NAMALWA (cell line): ENCODE results near the gene MAJIN.
"Not testable (repeated sequence)": the region's sequence is repeated elsewhere in the genome, so short reads cannot be mapped to it uniquely, and the experiment has no call there.

Experiments
- DNase-seq: peaks from one replicate; pipeline ENCODE4 v3.0.0-alpha.2; 2015; ENCODE audit warnings: low spot score

MAJIN gene, protein sequence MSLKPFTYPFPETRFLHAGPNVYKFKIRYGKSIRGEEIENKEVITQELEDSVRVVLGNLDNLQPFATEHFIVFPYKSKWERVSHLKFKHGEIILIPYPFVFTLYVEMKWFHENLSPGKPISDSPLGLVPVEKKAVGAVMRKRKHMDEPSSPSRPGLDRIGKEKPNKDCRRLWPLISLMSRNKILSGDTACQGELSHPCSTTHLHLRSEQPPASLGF

DNA sequence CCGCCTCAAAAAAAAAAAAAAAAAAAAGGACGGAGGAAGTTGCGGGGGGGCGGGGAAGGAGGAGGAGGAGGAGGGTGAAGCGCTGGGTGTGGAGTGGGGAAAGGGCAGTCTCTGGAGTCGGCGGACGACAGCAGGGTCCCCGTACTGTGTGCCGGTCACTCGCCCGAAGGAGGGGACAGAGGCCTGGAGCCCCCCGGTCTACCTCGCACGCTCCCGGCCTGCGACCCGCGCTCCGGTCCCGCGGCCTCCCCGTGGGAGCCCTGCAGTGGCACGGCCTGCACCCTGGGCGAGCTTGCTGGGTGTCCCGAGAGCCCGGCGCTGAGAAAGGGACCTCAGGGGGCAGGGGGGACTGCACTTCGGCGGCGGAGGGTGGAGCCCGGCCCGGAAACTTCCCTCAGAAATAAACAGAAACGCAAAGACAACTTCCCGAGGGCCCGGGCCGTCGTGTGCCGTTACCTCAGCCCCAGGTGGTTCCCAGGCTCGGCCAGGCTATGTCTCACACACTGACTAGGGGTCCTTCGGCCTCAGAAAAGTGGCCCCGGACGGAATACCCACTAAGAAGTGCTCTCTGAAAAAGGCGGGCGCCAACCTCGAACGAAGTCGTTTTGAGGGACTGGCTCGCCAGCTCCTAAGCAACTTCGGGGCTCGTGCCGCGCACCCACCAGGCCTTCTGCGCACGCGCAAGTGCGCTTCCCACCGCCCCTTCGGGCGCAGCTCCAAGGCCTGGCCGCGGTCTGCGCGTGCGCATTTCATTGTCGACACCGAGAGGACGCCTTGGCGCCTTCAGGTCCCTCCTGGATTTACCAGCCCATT is at the start of gene MAJIN:
TSS of gene MAJIN (minus strand) at position 688 of the 813 bp plus-strand sequence. CDS start 12,703 bp downstream, outside the sequence.
- no peak for DNase-seq

DNA sequence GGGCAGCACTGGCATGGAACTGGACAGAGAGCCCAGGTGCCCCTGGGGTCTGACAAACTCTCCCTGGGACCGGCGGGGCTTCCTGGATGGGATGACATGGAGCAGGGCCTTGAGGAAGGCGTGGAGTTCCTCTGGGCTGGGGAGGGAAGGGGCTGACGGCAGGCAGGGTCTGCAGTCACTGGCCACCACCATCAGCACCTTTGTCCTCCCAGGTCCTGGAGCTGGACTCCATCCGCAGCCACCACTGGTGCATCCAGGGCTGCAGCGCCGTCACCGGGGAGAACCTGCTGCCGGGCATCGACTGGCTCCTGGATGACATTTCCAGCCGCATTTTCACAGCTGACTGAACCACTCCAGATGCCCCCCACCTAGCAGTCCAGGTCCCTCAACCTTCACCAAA is 49.6 kb upstream of the MAJIN start:
- no peak for DNase-seq

DNA sequence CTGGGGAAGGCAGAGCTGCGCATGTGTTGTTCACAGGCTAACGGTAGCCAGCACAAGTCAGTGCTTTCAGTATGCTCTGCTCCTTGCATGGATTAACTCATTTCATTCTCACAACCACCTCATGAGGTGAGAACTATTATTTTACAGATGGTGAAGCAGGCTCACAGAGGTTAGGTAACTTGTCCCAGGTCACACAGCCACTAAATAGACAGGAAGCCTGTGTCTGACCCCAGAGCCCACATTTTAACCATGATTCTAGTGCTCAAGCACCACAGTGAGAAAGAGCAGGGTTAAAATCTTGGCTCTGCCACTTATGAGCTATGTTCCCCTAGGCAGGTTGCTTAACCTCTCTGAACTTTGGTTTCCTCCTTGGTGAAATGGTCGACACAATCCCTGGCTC is 49.1 kb upstream of the MAJIN start:
- DNase-seq, result no peak

DNA sequence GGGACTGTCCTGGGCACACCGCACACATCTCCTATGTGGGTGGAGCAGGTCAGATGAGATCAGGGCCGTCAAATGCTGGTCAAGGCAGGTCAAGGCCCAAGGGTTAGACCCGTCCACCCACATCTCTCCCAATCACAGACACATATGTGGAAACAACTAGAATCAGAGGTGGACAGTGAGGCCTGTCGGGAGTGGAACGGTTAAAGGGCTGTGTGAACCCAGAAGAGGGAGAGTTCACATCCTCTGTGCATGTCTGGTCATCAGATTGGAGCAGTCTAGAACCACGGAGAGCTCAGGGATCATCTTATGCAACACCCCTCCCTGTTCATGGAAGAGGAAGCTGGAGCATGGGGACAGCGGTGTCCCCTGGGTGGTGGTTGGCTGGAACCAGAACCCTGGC is 47.9 kb upstream of the MAJIN start:
- DNase-seq, result no peak

DNA sequence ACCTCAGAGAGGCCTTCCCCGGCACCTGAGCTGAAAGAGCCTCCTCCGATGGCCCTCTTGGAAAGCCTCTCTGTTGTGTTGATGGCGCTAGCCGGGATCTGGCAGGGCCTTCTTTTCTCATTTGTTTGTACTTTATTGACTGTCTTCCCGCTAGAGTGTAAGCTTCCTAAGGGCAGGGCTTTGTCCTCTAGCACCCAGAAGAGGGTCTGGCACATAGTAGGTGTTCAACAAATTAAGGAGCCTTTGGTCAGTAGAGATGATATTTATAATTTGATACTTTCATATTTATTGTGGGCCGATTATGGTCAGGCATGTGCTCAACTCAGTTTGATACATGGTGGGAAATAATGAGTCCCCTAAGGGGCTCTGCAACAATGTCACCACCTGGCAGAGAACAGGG is 46.0 kb upstream of the MAJIN start:
- no peak for DNase-seq

DNA sequence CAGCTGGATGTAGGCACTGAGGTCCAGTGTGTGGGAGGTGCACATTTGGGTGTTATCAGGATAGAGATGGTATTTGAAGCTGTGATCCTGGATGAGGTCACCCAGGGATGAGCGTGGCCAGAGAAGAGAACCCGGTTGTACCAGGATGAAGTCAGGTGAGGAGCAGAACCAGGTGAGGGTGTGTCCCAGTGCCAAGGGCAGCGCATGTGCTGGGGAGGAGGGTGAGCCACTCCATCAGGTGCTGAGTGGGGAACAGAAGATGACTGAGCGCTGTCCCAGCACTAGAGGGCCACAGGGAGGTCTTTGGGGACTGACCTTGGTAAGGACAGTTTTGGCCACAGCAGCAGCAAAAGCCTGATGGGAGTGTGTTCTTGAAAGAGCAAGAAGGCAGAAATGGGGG is 44.8 kb upstream of the MAJIN start:
- no peak for DNase-seq

DNA sequence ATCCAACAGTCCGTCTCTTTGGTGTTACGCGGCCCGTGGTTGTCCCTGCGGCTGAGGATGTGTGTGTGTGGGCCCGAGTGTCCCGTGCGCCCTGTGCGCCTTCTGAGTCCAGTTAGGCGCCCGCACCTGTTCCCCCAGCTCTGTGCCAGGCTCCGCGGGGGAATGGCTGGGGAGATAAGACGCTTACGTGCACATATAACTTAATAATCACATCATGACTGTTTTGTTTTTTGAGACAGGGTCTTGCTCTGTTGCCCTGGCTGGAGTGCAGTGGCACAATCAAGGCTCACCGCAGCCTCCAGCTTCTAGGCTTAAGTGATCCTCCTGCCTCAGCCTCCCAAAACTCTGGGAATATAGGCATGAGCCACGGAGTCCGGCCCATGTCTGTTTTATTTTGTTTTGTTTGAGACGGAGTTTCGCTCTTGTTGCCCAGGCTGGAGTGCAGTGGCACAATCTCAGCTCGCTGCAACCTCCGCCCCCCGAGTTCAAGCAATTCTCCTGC is 42.9 kb upstream of the MAJIN start:
- no peak for DNase-seq

DNA sequence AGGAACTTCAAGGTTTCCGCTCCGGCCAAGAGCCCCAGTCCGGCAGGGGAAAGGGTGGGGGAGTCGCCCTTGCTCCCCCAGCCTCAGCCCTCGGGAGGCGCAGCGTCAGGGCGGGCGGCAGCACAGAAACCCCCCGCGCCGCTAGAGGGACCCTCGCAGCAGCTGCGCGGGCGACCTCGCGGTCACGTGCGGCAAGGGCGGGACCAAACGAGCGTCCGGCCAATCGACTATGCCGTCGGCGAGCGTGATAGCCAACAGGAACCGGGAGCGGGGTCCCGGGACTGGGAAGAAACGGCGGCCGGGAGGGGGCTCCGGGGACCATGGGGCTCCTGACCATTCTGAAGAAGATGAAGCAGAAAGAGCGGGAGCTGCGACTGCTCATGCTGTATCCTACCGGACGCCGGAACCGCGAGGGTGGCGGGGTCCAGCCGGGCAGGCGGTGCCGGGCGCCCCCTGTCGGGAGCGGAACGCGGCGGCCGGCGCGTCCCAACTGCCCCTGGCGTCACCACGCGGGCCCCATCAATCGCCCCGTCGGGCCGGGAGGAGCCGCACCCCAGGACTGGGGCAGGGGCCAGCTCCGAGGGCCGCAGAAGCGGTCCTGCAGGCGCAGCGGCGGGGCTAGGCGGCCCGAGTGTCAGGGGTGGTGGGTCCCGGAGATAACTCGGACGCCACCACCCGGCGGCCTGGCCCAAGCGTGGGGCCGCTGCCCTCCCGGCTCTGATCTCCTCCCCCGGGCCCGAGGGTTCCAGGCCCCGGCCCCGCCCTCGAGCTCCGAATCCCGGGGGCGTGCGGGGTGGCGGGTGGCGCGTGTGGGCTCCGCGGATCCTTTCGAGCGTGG is 42.2 kb upstream of the MAJIN start, which contains the start of gene ARL2:
TSS of gene ARL2 (plus strand) at position 273 of the 838 bp plus-strand sequence. CDS start at position 321, 48 bp downstream.
- DNase-seq, result peak; percentile 93

DNA sequence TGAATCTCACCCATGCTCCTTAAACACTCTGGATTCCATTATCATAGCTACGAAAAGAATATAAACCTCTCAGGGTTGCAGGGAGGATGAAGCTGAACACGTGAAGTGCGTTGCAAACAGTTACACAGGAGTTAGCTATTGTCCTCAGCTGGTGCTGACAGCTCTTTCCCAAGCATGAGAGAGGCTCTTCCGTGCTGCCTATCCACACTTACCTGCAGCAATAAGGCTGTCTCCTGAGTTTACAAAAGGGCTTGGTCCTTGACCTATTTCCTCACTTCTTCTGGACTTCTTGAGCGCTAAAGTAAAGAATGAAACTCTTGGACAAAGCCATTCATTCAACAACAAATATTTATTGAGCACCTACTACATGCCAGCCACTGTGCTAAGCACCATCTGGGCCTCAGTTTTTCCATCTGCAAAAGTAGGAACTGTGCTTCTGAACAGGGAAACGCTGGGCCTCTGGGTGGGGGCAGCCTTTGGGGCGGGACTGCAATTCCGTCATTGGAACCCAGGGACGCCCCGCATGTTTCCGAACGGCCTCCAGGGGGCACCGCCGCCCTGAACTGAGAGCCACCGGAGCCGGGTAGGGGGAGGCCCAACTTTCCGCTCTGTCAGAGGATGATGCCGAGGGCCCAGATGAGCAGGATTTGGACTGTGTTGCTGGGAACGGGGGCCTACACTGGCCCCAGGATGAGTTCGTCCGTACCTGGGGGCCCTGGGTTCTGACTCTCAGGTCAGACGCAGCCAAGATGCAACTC is 41.4 kb upstream of the MAJIN start:
- DNase-seq, result peak; percentile 94

DNA sequence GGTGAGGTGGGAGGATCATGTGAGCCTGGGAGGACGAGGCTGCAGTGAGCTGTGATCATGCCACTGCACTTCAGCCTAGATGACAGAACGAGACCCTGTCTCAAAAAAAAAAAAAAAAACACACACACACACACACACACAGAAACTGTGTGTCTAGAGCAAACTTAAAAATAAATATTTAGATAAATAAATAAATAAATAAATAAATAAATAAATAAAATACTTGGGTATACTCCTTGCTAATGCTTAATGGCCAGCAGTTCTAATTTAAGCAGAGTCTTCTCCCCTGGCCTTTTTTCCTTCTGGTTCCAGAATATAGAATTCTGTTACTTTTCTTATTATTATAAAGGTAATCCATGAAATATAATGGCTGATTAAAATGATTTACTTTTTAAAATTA is 37.0 kb upstream of the MAJIN start:
- no peak for DNase-seq

DNA sequence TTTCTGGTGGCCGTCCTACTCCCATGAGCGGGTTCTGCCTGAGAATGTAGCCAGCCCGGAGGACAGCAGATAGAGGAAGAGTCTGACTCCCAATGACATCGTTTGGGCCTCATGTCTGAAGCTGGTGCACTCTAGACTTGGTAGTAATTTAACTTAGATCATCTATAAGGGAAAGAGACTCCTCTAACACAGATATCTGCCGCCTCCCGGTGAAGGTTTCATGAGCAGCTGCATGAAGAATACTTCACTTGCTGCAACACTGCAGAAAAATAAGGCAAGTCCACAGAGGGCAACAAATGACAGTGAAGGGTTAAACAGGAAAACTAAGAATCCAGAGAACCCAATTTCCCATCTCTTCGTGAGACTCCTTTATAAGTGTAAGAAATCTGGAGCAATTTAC is 36.1 kb upstream of the MAJIN start:
- DNase-seq, result no peak

DNA sequence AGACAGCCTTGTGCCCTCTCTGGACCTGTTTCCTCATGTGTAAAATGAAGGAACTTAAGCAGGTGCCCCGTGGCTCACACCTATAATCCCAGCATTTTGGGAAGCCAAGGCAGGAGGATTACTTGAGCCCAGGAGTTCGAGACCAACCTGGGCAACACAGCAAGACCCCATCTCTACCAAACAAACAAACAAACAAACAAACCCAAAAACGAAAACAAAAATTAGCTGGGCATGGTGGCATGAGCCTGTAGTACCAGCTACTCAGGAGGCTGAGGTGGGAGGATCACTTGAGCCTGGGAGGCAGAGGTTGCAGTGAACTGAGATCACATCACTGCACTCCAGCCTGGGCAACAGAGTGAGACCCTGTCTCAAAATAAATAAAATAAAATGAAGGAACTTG is 32.1 kb upstream of the MAJIN start:
- DNase-seq, result not testable (repeated sequence)

DNA sequence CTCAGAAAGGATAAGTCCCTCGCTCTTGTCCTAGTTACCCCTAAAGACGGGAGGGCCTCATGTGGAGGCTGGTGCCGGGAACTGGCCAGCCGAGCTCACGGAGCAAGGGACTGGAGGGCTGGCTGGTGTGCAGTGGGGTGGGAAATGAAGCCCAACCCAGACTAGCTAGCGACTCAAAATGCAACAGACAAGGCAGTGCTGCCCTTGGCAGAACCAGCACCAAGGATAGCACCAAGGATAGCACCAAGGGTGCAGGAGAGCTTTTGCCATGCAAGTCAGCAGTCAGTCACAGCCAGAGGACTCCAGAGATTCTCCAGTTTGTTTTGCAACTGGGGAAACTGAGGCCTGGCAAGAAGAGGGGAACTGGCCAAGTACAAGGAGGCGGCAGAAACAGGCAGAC is 31.4 kb upstream of the MAJIN start:
- DNase-seq, result no peak

DNA sequence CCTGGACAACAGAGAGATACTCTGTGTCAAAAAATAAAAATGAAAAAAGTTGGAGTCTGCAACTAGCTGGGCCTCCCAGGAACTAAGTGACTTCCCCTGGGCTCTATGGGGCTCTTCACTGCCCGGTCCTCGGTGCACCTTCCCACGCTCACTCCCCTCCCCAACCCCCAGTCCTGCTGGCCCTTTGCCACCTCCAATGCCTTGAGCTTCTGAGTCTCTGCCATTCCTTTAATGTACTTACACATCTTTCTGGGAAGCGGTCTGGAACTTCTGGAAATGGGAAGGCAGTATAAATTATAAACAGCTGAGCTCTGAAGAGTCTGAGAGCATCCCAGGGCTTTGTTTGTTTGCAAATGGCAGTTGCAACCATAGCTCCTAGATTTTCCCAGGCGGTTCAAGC is 30.8 kb upstream of the MAJIN start:
- DNase-seq, result no peak

DNA sequence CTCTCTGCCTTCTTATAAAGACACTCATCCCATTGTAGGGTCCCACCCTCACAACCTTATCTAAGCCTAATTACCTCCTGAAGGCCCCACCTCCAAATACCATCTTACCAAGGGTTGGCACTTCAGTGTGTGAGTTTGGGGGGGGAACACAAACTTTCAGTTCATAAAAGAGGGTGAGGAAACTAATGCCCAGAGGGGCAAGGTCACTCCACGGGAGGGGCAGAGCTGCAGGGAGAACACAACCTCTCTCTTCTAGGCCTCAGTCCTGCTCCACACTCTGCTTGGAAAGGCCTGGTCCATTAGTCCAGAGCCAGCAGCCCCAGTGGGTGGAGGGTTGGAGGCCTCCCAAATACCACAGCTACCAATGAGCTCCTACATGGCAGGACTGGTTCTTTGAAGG is 27.6 kb upstream of the MAJIN start:
- no peak for DNase-seq

DNA sequence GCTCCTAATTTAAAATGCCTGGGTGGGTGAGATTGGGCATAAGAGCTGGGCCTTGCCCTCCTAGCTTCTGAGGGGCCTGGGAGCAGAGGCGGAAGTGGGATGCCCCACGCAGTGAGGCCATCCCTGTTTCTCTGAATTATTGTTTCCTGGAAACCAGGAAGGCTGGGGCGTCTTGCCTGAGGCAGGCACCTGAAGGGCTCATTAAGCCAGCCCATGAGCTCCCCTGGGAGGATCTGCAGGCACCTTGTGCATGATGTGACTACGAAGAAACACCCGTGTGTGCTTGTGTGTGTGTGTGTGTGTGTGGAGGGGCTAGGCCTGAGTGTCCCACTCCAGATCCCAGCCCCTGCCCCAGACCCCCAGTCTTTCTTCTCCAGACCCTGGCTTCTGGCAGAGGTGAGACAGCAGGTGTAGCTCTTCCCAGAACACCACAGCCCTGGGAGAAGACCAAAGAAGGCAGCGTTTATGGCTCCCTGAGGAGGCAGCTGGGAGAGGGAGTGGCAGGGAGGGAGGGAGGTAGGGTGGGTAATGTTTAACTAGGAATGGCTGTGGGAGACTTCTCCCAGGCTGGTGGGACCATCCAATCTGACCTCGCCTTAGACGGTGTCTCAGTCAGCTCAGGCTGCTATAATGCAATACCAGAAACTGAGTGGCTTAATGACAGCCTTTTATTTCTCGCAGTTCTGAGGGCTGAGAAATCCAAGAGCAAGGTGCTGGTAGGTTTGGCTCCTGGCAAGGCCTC is 27.0 kb upstream of the MAJIN start:
- DNase-seq, result no peak

DNA sequence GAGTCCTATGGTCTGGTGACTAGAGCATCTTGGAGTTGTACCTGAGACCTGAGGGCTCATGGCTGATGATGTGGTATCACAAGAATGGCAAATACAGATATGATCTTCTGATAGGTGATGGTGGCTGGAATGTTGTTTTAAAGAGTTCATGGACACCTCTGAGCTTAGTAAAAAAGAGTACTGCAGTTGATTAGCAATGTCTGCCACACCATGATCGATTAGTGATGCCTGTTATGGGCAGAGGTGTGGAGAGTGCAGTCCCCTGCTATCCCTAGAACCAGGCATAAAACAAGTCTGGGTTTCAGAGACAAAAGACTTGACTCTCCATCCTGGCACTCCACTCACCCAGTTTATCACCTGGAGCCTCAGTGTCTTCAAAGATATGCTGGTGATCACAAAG is 26.2 kb upstream of the MAJIN start:
- no peak for DNase-seq

DNA sequence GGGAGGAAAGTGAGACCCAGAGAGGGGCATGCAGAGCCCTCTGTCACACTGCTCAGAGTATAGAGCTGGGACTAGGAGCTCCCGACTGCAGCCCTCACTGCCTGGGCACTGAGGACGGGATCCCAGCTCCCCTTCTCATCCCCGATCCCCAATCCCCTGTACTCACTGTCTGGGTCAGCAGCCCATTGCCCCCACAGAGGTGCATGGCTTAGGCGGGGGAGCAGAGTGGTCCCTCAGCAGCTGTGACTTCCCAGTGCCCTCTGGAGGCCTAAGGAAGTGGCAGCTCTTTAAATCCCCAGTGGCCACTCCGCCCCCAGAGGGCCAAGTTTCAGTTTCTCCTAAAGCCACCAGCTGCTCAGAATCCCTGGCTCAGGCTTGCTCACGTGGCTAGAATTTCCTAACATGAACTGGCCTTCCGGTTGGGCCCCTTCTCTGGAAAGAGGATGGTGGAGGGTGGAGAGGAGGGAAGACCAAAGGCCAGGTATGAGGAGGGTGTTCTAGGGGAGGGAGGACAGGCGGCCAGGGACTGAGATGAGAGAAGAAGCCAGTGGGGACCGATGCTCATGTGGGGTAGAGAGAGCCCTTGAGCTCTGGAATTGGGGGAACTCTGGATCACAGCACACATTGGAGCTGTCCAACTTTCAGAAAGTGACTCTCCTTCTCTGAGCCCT is 24.9 kb upstream of the MAJIN start, which contains the start of gene BATF2:
TSS of gene BATF2 (minus strand) at position 262 of the 671 bp plus-strand sequence. CDS start at position 205, 57 bp downstream.
- DNase-seq, result peak; percentile 47

DNA sequence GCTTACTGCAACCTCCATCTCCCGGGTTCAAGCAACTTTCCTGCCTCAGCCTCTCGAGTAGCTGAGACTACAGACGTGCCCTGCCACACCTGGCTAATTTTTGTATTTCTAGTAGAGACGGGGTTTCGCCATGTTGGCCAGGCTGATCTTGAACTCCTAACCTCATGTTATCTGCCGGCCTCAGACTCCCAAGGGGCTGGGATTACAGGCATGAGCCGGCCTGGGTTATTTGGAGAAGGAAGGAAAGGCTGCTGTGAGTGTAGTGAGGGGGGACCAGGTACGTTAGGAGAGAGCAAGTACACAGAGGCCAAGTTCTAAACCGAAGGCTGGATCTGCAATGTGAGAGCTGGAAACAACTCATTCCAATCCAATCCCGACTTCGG is 24.4 kb upstream of the MAJIN start:
- DNase-seq, result no peak

DNA sequence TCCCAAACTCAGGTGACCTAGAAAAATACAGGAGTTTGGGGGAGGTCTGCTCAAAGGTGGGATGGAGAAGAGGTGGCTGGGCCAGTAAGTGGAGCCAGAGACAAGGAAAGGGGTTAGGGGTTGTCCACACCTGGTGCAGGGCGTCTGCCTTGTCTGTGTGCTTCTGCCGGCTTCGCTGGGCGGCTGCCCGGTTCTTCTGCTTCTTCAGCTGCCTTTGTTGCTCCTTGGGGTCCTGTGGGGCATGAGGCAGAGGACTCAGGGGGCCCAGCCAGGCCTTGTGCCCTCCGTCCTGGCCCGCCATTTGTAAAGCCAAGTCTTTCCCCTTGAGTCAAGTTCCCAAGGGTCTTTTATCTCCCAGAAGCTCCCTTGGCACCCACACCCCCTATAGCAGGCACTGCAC is 22.4 kb upstream of the MAJIN start:
- DNase-seq, result no peak
